Measurements from ENCODE around the gene LRRN4.

GRCh38 chr20:6006603-6006949 lies 47.3 kb downstream of the LRRN4 start:
- TF ChIP-seq CTCF (IDR thresholded peaks at IDR 0.05) (no peak), EP300 (IDR thresholded peaks at IDR 0.05) (no peak), POLR2A (IDR thresholded peaks at IDR 0.05) (no peak)

All from tibial nerve (tissue), 4 donors.